DOHH2 (cell line): ENCODE results near the gene AAGAB.

Experiments used
- H3F3A ChIP-seq: fragments of 200-600 bp; sonication (generic), shearing (Covaris generic); 2 replicates; pipeline ENCODE4 v1.6.0; 2016; ENCODE audit warnings: antibody characterized with exemption, mild to moderate bottlenecking; ENCODE audit not compliant: control insufficient read depth, insufficient read depth
- H3K27ac ChIP-seq: fragments of 200-600 bp; sonication (generic); 2 replicates; pipeline ENCODE4 v1.5.1; 2014; ENCODE audit warnings: low read depth, mild to moderate bottlenecking, low read length, moderate library complexity
- H3K27me3 ChIP-seq: fragments of 200-600 bp; sonication (generic); 2 replicates; pipeline ENCODE4 v1.6.1; 2014; ENCODE audit warnings: mild to moderate bottlenecking, low read length, mixed read lengths; ENCODE audit not compliant: control insufficient read depth
- H3K36me3 ChIP-seq: fragments of 200-600 bp; sonication (generic); 2 replicates; pipeline ENCODE4 v1.6.1; 2014; ENCODE audit warnings: mild to moderate bottlenecking, low read length, moderate library complexity, mixed read lengths; ENCODE audit not compliant: control insufficient read depth
- H3K4me1 ChIP-seq: fragments of 200-600 bp; sonication (generic); 2 replicates; pipeline ENCODE4 v1.6.1; 2014; ENCODE audit warnings: mild to moderate bottlenecking, low read length, mixed read lengths; ENCODE audit not compliant: control insufficient read depth
- H3K4me2 ChIP-seq: fragments of 200-600 bp; sonication (generic); 2 replicates; pipeline ENCODE4 v1.6.0; 2014; ENCODE audit warnings: mild to moderate bottlenecking, low read length, moderate library complexity
- H3K4me3 ChIP-seq: fragments of 200-600 bp; sonication (generic); 2 replicates; pipeline ENCODE4 v1.5.1; 2014; ENCODE audit warnings: mild to moderate bottlenecking, low read length, mixed read lengths
- H3K79me2 ChIP-seq: fragments of 200-600 bp; sonication (generic); 2 replicates; pipeline ENCODE4 v1.6.1; 2014; ENCODE audit warnings: mild to moderate bottlenecking, low read length, mixed read lengths; ENCODE audit not compliant: control insufficient read depth
- H3K9me2 ChIP-seq: fragments of 200-600 bp; sonication (generic); replicated peaks from 2 replicates; pipeline ENCODE4 v1.6.1; 2014; ENCODE audit warnings: mild to moderate bottlenecking, low read length, mixed read lengths; ENCODE audit not compliant: control insufficient read depth
- H3K9me3 ChIP-seq: fragments of 200-600 bp; sonication (generic); 2 replicates; pipeline ENCODE4 v1.6.1; 2014; ENCODE audit warnings: antibody characterized with exemption, low read length, mixed read lengths; ENCODE audit not compliant: control insufficient read depth, insufficient read depth
- H4K20me1 ChIP-seq: fragments of 200-600 bp; sonication (generic); 2 replicates; pipeline ENCODE4 v1.6.0; 2014; ENCODE audit warnings: low read depth, mild to moderate bottlenecking, antibody characterized with exemption, low read length, moderate library complexity; ENCODE audit not compliant: control insufficient read depth, insufficient read depth
- CTCF ChIP-seq: fragments of 200-600 bp; sonication (generic); IDR thresholded peaks from one replicate; pipeline ENCODE4 v1.5.1; 2014; ENCODE audit warnings: antibody characterized with exemption, mild to moderate bottlenecking, low read depth, low read length; ENCODE audit not compliant: poor library complexity, severe bottlenecking
- EZH2phosphoT487 ChIP-seq: fragments of 200-600 bp; sonication (generic); IDR thresholded peaks from 2 replicates; pipeline ENCODE4 v1.6.1; 2017; ENCODE audit warnings: borderline replicate concordance, mild to moderate bottlenecking, antibody characterized with exemption, low read length, moderate library complexity, mixed read lengths

AAGAB gene

GRCh38 chr15:67158367-67158766 lies 96.1 kb downstream of the AAGAB start:
- Histone ChIP-seq H3F3A (no peaks in the 10 kb centered on the region), H3K27ac (no peak overlapping the region), H3K36me3 (no peaks in the 10 kb centered on the region), H3K9me3 (no peaks in the 10 kb centered on the region), H3K4me2 (no peak overlapping the region), H3K27me3 (no peaks in the 10 kb centered on the region), H3K9me2 (no peaks in the 10 kb centered on the region), H3K79me2 (no peaks in the 10 kb centered on the region), H3K4me1 (no peaks in the 10 kb centered on the region), H3K4me3 (no peak overlapping the region), H4K20me1 (no peaks in the 10 kb centered on the region)
- TF ChIP-seq CTCF (no peak), EZH2phosphoT487 (no peak)

GRCh38 chr15:67157521-67158252 lies 96.8 kb downstream of the AAGAB start:
- no peak for TF ChIP-seq EZH2phosphoT487
- TF ChIP-seq CTCF = no peak
- Histone ChIP-seq H4K20me1 (no peaks in the 10 kb centered on the region), H3K27ac (no peak overlapping the region), H3K27me3 (no peaks in the 10 kb centered on the region), H3K4me2 (no peak overlapping the region), H3K4me1 (no peaks in the 10 kb centered on the region), H3K9me3 (no peaks in the 10 kb centered on the region), H3K36me3 (no peaks in the 10 kb centered on the region), H3F3A (no peaks in the 10 kb centered on the region), H3K9me2 (no peaks in the 10 kb centered on the region), H3K4me3 (no peak overlapping the region), H3K79me2 (no peaks in the 10 kb centered on the region)

- no peak overlapping the region for H3K27ac ChIP-seq
- no peaks in the 10 kb centered on the region for H3F3A ChIP-seq
- no peaks in the 10 kb centered on the region for H3K9me2 ChIP-seq
- H3K9me3 ChIP-seq = no peaks in the 10 kb centered on the region
- H3K4me1 ChIP-seq = no peaks in the 10 kb centered on the region
- no peak overlapping the region for H3K4me2 ChIP-seq
- H3K27me3 ChIP-seq = no peaks in the 10 kb centered on the region
- H3K36me3 ChIP-seq = no peaks in the 10 kb centered on the region
- no peak overlapping the region for H3K4me3 ChIP-seq
- no peaks in the 10 kb centered on the region for H4K20me1 ChIP-seq
- H3K79me2 ChIP-seq = 0 out of 2 replicates have a peak, but pooled peaks cover 3% of the 10 kb centered on the region
- no peak for TF ChIP-seq EZH2phosphoT487
- TF ChIP-seq CTCF = no peak
These were observed 97.6 kb downstream of the AAGAB start for GRCh38 chr15:67156834-67157233.
